AG04449 (cell line): Measurements from ENCODE around the gene TFPI2.

Experiments used
- CTCF ChIA-PET: fragments of 350-600 bp; formaldehyde crosslinking; extraction: SDS; loops from one replicate; lab custom pipeline; 2021; ENCODE audit warnings: antibody characterized with exemption; lab: Yijun Ruan, JAX
- POLR2A ChIA-PET: fragments of 400-600, 350-600 bp; formaldehyde crosslinking; extraction: SDS; loops from one replicate; lab custom pipeline; 2020; ENCODE audit warnings: antibody characterized with exemption, inconsistent platforms; lab: Yijun Ruan, JAX
- DNase-seq: peaks from one replicate; pipeline ENCODE4 v3.0.0-alpha.2; 2010; ENCODE audit warnings: low read depth, low spot score
- H3K4me3 ChIP-seq: 2 replicates; pipeline ENCODE4 v1.5.1; 2011; ENCODE audit warnings: low read depth, mild to moderate bottlenecking, control low read depth, low read length
- CTCF ChIP-seq: IDR thresholded peaks from one replicate; pipeline ENCODE4 v1.5.1; 2011; ENCODE audit warnings: mild to moderate bottlenecking, moderate library complexity, low read length, control low read depth, inconsistent platforms; ENCODE audit not compliant: insufficient read depth; ENCODE audit errors: missing control alignments

TFPI2 gene

GRCh38 chr7:93910076-93910994, 19.8 kb upstream of the TFPI2 start:
- DNase-seq = no peak
- CTCF ChIA-PET = interaction anchor here (0.7 to 3.6 kb wide), 8 partner anchors 8 to 312 kb away, joined by 3 to 17 read pairs (median 6); partner anchors contain the start of gene GNG11
- POLR2A ChIA-PET = no interaction called here
- H3K4me3 ChIP-seq = no peak overlapping the region
- TF ChIP-seq CTCF = no peak

GRCh38 chr7:93906267-93906666, 15.7 kb upstream of the TFPI2 start, which contains the start of gene GNGT1:
TSS of gene GNGT1 (plus strand) at chr7:93906567. CDS start at chr7:93906747, 180 bp downstream.
- TF ChIP-seq CTCF = no peak
- CTCF ChIA-PET = interaction anchor here (0.9 to 1.3 kb wide), 2 partner anchors 15 to 181 kb away, joined by 3 to 4 read pairs; no protein-coding TSS in a partner anchor
- DNase-seq = no peak
- H3K4me3 ChIP-seq = no peak within 1 kb of the TSS
- POLR2A ChIA-PET = no interaction called here

GRCh38 chr7:93902777-93903423, 12.3 kb upstream of the TFPI2 start:
- DNase-seq = no peak
- no peak overlapping the region for H3K4me3 ChIP-seq
- ChIA-PET CTCF (interaction anchor here (0.6 to 7.3 kb wide), 41 partner anchors 7 to 386 kb away, joined by 3 to 141 read pairs (median 4); partner anchors contain the start of genes GNG11 and TFPI2), POLR2A (no interaction called here)
- peak; percentile 67 for TF ChIP-seq CTCF

GRCh38 chr7:93897680-93898079, 7.1 kb upstream of the TFPI2 start:
- no peak for TF ChIP-seq CTCF
- no peak overlapping the region for H3K4me3 ChIP-seq
- ChIA-PET CTCF (interaction anchor here (1.9 to 2.0 kb wide), 2 partner anchors 11 to 190 kb away, joined by 5 to 9 read pairs; no protein-coding TSS in a partner anchor), POLR2A (no interaction called here)
- DNase-seq = no peak

GRCh38 chr7:93895859-93896600, 5.5 kb upstream of the TFPI2 start:
- POLR2A ChIA-PET = interaction anchor here (0.5 kb wide), 1 partner anchor 31 kb away, joined by 3 read pairs; no protein-coding TSS in a partner anchor
- CTCF ChIA-PET = interaction anchor here (1.1 to 2.0 kb wide), 5 partner anchors 9 to 340 kb away, joined by 3 to 9 read pairs (median 5); no protein-coding TSS in a partner anchor
- no peak for DNase-seq
- no peak overlapping the region for H3K4me3 ChIP-seq
- TF ChIP-seq CTCF = no peak
